GM18508 (cell line): ENCODE data around the gene P3R3URF.

Experiments used
- ATAC-seq: cut with Tn5 transposase; IDR thresholded peaks from one replicate; pipeline ENCODE4 v1.9.1; 2021; ENCODE audit warnings: moderate number of reproducible peaks; ENCODE audit not compliant: insufficient read depth, unreplicated experiment

P3R3URF gene

DNA sequence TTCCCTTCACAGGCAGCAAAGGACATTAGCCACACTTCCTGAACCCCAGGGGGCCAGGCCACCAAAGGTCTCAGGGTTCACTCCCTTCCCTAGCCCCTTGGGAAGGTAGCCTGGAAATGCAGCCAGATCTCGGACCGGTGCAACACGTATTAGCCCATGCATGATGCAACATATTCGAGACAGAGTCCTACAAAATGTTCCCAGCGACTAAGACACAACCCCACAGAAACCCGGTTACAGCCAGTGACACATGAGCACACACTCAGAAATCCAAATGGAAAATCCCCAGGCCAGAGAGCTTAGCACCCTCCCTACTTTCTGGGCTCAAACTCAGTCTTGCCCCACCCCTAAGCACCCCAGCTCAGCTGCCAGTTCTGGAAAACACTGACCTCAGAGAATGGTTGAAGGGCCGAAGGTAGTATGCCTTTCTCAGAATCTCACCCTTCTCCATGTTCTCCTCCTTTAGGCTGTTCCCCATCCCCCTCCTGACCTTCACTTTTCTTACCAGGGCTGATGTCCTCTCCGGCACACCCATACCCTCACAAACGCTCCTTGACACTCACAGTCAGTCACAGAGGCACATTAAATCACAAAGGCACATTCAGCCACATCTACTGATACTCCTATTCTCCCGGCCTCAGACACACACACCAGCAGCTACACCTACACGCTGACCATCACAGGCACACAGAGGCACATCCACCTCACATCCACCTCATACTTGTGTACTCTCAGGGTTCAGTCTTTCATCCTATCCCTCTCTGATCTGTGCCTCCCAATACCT lies 1.6 kb downstream of the P3R3URF start, which contains the start of gene TSPAN1:
TSS of gene TSPAN1 (plus strand) at position 640 of the 784 bp plus-strand sequence. CDS start 6,021 bp downstream, outside the sequence.
- no peak for ATAC-seq

DNA sequence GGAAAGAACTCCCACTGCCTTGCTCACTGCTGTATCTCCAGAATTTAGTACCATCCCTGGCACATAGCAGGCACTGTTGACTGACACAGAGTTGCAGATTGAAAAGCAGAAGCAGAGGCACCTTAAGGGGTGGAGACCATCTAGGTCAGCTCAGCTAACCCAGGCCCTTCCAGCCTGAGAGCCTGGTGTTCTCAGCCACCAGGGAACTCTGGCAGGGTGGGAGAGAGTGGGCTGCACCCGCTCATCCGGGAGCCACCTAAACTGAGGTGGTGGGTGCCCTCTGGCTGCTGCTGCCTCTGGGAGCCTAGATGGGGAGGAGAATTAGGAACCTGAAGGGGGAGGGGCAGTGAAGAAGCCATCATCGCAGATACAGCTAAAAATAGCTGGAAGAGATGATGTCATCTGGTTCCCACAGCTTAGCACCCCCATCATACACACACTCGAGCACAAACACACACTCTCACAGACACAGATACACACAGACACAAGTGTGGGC lies 2.9 kb downstream of the P3R3URF start:
- no peak for ATAC-seq

DNA sequence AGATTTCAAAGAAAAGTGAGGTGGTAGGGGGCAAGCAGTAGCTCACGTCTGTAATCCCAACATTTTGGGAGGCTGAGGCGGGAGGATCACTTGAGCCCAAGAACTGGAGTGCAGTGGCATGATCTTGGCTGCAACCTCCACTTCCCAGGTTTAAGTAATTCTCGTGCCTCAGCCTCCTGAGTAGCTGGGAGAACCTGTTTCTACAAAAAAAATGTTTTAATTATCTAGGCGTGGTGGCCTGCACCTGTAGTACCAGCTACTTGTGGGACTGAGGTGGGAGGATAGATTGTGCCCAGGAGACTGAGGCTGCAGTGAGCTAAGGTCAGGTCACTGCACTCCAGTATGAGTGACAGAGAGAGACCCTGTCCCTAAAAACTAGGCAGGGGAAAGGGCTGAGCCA lies 4.0 kb downstream of the P3R3URF start:
- ATAC-seq, result no peak

DNA sequence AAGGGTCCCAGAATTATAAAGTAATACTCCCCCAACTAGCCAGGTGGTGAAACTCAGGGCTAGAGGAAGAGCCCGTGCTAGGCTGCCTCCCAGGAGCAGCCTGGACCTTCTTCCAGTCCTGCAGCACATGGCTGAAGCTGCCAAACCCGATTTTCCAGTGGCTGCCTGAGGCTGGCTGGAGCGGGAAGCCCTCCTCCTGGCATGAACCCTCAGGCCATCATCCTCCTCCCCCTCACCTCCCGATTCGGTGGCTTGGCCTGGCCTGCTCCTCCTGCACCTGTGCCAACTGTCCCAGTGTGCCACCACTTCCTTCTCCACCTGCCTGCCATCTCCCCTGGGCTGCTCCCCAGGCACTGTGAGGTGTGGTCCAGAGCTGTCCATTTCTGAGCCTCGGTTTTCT lies 4.4 kb downstream of the P3R3URF start:
- no peak for ATAC-seq

DNA sequence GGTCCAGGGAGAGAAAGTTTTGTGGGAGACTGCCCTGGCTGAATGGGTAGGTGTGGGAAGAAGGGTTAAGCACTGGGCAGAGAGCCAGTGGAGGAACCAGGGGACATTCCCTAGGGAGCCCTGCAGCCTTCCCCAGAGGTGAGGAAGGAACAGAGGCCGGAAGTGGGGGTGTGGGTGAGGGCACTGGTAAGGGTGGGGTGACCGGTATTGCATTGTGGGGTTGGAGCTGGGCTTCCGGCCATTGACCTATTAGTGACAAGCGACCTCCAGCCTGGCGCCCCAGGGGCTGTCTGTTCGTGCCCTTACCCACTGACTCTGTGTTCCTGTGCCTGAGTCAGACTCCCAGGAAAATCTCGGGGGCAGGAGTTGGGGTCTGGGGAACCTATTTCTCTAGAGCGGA lies 4.9 kb downstream of the P3R3URF start:
- no peak for ATAC-seq

DNA sequence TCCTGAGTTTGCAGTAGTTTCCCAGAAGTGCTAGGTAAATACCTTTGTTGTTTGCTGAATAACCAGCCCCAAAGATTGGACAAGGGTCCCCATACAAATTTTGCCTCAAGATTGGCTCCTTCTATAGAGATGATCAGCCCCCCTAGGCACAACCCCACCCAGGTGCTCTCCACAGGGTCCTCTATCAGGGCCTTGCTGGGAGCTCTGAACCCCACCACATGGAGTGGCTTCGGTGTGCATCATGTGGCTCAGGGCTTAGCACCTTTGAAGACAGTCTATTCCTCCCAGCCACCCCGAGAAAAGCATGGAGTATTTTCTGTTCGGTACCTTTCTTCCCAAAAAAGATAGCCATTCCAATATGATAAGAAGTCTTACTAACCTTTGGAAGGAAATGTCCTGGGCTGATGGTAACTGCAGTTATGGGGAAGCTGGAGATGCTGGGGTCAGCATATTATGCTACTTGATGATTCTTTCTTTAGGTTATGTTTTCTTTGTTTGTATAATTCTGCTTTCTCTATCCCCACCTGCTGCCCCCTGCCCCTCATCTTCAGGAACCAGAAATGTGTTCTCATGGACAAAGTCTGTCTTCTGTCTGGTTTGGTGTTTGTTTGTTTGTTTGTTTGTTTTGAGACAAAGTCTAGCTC lies 6.4 kb downstream of the P3R3URF start:
- ATAC-seq, result no peak

DNA sequence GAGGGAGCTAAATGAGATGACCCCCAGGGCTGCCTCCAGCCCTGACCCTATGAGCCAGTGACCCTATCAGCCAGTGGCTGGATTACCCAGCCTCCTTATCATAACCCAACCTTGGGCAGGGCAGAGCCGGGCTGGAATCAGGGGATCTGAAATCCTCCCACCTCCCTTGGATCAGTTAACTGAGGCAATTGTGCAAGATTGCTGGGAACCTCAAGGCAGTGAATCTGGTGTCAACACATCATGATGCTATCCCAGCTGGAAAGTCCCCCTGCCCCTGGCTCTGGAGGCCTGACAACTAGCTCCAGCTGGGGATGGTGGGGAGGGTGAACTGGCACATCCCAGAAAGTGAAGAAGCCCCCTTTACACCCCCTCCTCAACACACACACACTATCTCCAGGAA lies 7.8 kb downstream of the P3R3URF start:
- ATAC-seq, result no peak

DNA sequence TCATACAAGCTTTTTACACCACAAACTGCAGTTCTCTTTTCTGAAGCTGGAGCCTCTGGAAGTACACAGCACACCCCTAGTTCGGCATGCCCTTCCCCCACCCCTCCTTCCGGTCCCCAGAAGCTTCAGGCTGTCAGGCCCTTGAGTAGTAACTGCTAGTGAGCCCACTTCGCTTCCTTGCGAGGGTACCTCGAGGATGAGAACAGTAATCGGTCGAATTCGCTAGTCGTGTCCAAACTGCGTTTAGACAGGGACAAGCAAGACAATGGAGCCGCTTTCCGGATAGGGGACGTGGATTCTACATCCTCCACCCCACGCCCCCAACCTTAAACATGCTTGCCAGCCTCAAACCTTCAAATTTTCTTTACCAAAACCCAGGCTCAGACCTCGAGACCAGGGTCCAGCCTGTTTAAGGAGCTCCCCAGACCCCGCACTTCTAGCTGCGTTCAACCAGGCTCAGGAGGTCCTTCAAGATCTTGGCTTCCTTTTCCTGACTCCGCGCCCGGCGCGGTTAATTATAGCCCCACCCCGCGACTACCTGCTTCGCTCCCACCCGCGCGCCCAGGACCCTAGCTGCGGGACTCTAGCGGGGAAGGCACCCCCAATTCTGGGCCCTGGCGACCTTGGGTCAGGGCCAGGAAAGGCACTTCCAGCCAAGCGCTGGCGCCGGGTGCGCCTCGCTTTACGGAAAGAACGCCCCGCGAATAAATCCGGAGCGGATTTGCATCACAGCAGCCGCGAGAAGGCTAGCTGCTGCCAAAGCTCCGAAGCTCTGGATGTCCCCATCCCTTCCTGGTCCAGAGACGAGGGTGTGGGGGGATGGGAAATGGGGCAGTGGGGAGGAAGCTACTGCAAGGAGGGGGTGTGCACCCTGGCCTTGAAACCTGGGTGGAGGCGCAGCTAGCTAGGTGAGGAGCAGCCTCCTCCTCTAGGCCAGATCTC lies 9.5 kb downstream of the P3R3URF start:
- ATAC-seq, result no peak

DNA sequence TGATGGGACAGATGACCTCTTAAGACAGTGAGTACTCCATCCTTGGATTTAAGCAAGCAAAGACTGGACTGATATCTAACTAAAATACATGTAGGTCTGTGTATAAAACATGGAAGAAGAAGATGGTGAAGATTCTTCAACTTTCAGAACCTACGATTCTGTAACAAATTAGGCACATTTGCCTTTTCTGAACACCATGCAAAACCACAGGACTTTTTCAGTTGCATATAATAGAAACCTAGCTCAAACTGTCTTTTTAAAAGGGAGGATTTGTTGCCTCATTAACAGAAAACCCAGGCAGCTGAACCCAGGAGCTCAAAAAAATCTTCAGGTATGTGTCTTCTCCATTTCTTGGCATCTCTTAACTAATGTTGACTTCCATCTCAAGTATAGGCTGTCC lies 16.1 kb downstream of the P3R3URF start:
- no peak for ATAC-seq

DNA sequence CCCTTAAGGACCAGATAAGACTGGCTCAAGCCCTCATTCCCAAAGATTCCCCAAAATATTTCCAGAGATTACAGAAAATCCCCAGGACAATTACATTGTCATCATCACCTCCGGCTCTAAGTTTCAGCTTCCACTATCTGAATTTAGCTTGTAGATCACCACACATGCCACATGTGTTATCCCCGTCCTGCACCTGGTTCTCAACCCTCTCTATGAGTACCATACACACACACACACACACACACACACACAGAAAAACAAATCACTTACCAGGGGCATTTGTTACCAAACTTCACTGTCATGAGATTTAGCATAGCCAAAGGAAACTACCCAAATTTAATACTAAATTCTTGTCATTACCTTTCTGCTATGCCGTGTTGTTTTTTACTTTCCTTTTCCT lies 16.8 kb downstream of the P3R3URF start:
- no peak for ATAC-seq

DNA sequence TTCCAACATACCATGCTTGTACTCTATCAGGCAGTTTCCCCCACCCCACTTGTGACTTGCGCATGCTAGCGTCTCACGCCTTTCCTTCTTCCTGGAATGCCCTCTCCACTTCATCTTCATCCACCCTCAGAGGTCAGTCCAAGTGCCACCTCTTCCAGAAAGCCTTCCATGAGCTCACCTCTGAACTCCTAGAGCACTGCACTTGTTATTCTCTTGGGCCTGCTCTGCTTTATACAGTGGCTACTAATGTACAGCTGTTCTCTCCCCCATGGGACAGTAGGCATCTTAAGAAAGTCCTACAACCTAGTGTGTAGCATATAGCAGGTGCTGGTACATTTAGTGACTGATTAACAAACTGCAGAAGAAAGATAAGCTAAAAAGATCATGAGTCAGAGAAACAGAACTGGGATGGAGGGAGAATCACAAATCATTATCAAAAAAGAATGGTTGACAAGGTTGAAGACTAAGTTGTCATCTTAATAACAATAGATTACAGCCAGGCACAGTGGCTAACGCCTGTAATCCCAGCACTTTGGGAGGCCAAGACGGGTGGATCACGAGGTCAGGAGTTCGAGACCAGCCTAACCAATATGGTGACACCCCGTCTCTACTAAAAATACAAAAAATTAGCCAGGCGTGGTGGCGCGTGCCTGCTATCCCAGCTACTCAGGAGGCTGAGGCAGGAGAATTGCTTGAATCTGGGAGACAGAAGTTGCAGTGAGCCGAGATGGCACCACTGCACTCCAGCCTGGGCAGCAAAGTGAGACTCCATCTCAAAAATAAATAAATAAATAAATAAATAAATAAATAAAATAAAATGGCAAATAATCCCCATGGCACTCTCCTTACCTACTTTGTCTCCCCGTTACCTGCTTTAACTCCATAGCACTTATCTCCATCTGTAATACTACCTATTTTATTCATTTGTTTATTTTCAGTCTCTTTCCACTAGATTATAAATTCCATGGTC lies 17.7 kb downstream of the P3R3URF start:
- ATAC-seq, result no peak

DNA sequence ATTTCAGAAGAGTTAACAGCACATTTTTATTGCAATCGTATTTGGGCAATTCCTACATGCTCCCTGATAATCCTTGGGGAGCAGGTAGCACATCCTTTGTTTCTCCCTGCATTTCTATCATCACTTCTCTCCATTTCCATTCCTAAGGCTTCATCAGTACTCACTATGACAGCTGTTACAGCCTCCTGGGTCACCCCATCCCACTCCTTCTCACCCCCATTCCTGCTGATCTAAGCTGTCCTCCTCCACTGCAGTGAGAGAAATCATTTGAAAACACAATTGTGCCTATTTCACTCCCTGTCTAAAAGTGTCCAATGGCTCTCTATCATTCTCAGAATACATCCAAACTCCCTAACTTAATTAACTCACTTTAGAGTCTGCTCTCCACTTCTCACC lies 18.4 kb downstream of the P3R3URF start:
- no peak for ATAC-seq

DNA sequence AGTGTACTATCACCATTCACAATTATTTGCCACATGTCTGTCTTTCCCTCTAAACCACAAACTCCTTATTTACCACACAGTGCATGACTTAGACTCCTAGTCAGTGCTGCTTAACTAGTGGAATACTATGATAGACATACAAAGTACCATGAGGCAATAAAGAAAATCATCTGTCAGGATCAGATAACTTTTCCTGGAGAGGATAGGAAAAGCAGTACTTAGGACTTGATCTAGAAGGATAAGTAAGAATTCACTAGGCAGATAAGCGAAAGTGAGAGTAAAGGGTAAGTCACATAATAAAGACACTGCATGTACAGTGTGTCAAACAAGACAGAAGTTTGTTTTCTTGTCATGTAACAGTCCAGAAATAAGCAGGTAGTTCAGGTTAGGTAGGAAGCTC lies 22.6 kb downstream of the P3R3URF start:
- no peak for ATAC-seq

DNA sequence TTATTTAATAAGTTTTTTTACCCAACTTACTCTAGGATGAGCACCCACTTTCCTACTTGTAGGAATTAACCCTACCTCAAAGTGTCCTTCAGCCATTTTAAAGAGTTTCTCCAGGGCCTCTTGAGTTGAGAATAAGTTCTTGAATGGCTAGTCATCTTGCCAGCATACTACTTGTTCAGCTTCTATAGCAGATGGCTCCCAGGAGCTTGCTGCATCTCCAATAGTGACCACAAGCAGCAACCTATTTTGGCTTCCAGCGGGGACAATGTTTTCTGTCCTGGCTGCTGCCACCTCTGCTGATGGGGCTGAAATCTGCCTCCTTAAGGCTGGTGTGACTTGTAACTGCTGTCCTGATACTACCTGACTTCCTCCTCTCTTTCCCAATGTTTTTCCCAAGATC lies 23.1 kb downstream of the P3R3URF start:
- ATAC-seq, result no peak

DNA sequence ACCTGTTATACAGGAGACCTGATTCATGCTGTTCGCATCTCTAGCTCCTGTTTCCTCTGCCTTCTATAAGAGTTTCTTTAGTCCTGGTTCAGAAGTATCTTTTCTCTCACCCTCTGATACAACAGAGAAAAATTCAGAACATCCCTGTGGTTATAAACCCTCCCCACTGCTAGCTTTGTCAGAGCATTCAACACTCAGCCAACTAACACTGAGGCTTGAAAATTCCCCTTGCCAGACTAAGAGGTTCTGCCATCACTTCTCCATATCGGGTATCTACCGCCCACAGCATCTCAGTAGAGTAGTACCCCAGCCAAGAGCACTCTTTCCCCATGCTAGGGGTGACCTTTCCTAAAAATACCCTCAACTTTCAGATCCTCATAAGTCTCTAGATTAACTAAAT lies 24.3 kb downstream of the P3R3URF start:
- ATAC-seq, result no peak

DNA sequence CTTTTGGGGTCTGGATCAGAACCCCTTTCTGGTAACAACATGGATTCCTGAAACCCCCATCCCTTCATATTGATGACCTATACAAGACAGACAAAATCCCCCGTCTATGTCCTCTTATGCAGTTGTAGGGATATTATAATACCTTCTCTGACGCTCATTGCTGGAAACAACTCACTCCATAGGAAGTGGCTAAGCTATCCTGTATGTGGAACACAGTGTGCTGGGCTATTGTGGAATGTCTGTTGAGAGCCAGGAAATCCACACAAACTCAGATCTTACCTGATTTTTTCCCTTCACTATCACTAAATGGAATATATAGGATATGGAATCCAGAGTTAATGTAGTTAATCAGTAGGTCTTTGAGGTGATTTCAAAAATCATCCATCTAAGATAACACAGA lies 26.2 kb downstream of the P3R3URF start:
- ATAC-seq, result no peak

DNA sequence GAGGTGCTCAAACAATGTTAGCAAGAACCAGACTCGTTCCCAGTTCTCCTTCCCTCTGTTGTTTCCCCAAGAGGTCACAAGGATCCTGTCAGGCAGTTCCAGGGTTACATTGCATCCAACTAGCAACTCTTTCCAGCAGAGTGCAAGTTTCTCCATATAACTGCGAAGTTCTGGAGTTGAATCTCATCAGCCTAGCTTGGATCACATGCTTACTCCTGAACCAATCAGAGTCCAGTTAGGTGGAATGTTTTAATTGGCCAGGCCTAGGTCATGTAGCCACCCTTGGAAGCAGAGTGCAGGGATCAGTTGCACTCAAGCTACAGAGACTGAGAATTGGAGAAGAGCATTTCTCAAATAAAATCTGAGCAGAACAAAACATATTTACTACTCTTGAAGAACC lies 28.0 kb downstream of the P3R3URF start:
- no peak for ATAC-seq

DNA sequence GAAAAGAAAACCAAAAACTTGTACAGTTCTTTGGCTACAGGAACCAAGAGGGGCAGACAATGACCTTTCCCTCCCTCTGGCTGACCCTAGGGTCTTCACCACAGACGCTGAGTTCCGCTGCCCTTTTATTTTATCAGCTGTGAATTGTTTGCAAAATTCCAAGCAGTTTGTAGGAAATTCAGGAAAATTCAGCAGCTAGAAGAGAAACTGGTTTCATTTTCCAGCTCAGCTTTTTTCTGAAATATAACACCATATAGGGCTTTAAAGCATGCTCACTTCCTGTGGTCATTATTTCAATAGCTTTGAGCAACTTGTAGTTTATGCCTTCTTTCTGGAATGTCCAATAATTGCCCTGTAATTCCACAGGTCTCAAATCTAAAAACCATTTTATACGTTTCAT lies 38.4 kb downstream of the P3R3URF start:
- ATAC-seq, result no peak

DNA sequence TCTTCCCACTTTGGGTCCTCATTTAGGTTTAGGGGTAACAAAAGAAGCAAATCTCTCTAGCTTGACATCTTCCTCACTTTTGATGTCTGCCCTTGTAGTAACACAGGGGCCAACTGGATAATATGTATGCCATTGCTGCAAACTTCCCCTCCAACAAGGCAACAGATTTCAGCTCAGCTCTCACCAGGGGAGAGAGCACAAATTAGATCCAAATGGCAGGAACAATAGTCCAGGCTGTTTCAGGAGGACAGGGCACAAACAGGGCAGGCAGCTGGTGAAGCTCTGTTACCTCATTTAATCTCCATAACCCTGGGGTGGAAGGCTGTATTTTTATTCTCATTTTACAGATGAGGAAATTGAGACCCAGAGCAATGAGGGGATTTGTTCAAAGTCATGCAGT lies 39.6 kb downstream of the P3R3URF start:
- ATAC-seq, result no peak
